Measurements from ENCODE around the gene LCAT.
"Not testable (repeated sequence)": the region's sequence is repeated elsewhere in the genome, so short reads cannot be mapped to it uniquely, and the experiment has no call there.

The LCAT gene

GRCh38 chr16:67943619-67944504, at the start of gene LCAT:
Gene LCAT (minus strand): TSS chr16:67944120. CDS start chr16:67944101, 19 bp downstream.
- DNase-seq (ENCODE audit: low read depth in 1 of 2, low spot score in 1 of 2): no peak

GRCh38 chr16:67993207-67994039, 49.5 kb upstream of the LCAT start:
- DNase-seq (ENCODE audit: low read depth in 1 of 2, low spot score in 1 of 2): peak; percentile 68 to 77

- DNase-seq (ENCODE audit: low read depth in 1 of 2, low spot score in 1 of 2): no peak
Measured at GRCh38 chr16:67992661-67993206, 48.8 kb upstream of the LCAT start.

GRCh38 chr16:67990018-67990386, 46.1 kb upstream of the LCAT start:
- no peak for DNase-seq (ENCODE audit: low read depth in 1 of 2, low spot score in 1 of 2)

- DNase-seq (ENCODE audit: low read depth in 1 of 2, low spot score in 1 of 2): no peak
Measured at GRCh38 chr16:67989322-67990017, 45.5 kb upstream of the LCAT start.

- DNase-seq (ENCODE audit: low read depth in 1 of 2, low spot score in 1 of 2): no peak
Measured at GRCh38 chr16:67988675-67989074, 44.8 kb upstream of the LCAT start.

- no peak for DNase-seq (ENCODE audit: low read depth in 1 of 2, low spot score in 1 of 2)
Measured at GRCh38 chr16:67987460-67988160, 43.7 kb upstream of the LCAT start.

- DNase-seq (ENCODE audit: low read depth in 1 of 2, low spot score in 1 of 2): no peak
Measured at GRCh38 chr16:67986949-67987348, 43.0 kb upstream of the LCAT start.

- no peak for DNase-seq (ENCODE audit: low read depth in 1 of 2, low spot score in 1 of 2)
Measured at GRCh38 chr16:67982011-67982696, 38.2 kb upstream of the LCAT start.

GRCh38 chr16:67979955-67980678, 36.2 kb upstream of the LCAT start, which contains the start of gene DPEP3:
Gene DPEP3 (minus strand): TSS chr16:67980499. CDS start chr16:67980380, 119 bp downstream.
- no peak for DNase-seq (ENCODE audit: low read depth in 1 of 2, low spot score in 1 of 2)

- DNase-seq (ENCODE audit: low read depth in 1 of 2, low spot score in 1 of 2): no peak
Measured at GRCh38 chr16:67977469-67978227, 33.7 kb upstream of the LCAT start.

GRCh38 chr16:67977005-67977404, 33.1 kb upstream of the LCAT start:
- DNase-seq (ENCODE audit: low read depth in 1 of 2, low spot score in 1 of 2): no peak

GRCh38 chr16:67976205-67976604, 32.3 kb upstream of the LCAT start:
- DNase-seq (ENCODE audit: low read depth in 1 of 2, low spot score in 1 of 2): no peak

- DNase-seq (ENCODE audit: low read depth in 1 of 2, low spot score in 1 of 2): no peak
Measured at GRCh38 chr16:67975321-67976105, 31.6 kb upstream of the LCAT start.

GRCh38 chr16:67972285-67972684, 28.4 kb upstream of the LCAT start:
- DNase-seq (ENCODE audit: low read depth in 1 of 2, low spot score in 1 of 2): not testable (repeated sequence)

- DNase-seq (ENCODE audit: low read depth in 1 of 2, low spot score in 1 of 2): no peak
Measured at GRCh38 chr16:67971111-67971510, 27.2 kb upstream of the LCAT start.

- DNase-seq (ENCODE audit: low read depth in 1 of 2, low spot score in 1 of 2): no peak
Measured at GRCh38 chr16:67969254-67970039, 25.5 kb upstream of the LCAT start.
